GM23338 (cell line): ENCODE results near the gene DNASE1. TPM values are rescaled to one million over a fixed set of nuclear protein-coding genes. Genes with fewer than 3 reads are reported as not detected.

Experiments used
- ATAC-seq: fragments of 200-7000 bp; cut with Tn5 transposase; 3 replicates; pipeline ENCODE4 v1.9.1; 2020
- DNase-seq: peaks from one replicate; pipeline ENCODE4 v3.0.0-alpha.2; 2015; ENCODE audit warnings: low spot score
- H2AFZ ChIP-seq: fragments of 200-600 bp; sonication (generic); 2 replicates; pipeline ENCODE4 v1.8.0; 2016; ENCODE audit warnings: antibody characterized with exemption, mild to moderate bottlenecking, moderate library complexity
- H3F3A ChIP-seq: fragments of 200-600 bp; sonication (generic); replicated peaks from 2 replicates; pipeline ENCODE4 v1.8.0; 2017; ENCODE audit warnings: antibody characterized with exemption, mixed run types, low read depth
- H3K27ac ChIP-seq: fragments of 200-600 bp; sonication (generic); 2 replicates; pipeline ENCODE4 v1.6.1; 2016; ENCODE audit warnings: low read depth
- H3K27me3 ChIP-seq: fragments of 200-600 bp; sonication (generic); 2 replicates; pipeline ENCODE4 v1.8.0; 2016; ENCODE audit warnings: mild to moderate bottlenecking, mixed run types, moderate library complexity; ENCODE audit not compliant: insufficient read depth
- H3K36me3 ChIP-seq: fragments of 200-600 bp; sonication (generic); 2 replicates; pipeline ENCODE4 v1.8.0; 2016; ENCODE audit warnings: mild to moderate bottlenecking; ENCODE audit not compliant: insufficient read depth
- H3K4me1 ChIP-seq: fragments of 200-600 bp; sonication (generic); 2 replicates; pipeline ENCODE4 v1.8.0; 2016; ENCODE audit warnings: mild to moderate bottlenecking, moderate library complexity; ENCODE audit not compliant: insufficient read depth
- H3K4me2 ChIP-seq: fragments of 200-600 bp; sonication (generic); 2 replicates; pipeline ENCODE4 v1.7.1; 2017; ENCODE audit warnings: mixed run types
- H3K4me3 ChIP-seq: fragments of 200-600 bp; sonication (generic); 2 replicates; pipeline ENCODE4 v1.6.1; 2016; ENCODE audit warnings: mixed run types
- H3K79me2 ChIP-seq: fragments of 200-600 bp; sonication (generic); replicated peaks from 2 replicates; pipeline ENCODE4 v1.8.0; 2017; ENCODE audit warnings: mild to moderate bottlenecking; ENCODE audit not compliant: insufficient read depth
- H3K9me2 ChIP-seq: fragments of 200-600 bp; sonication (generic); 2 replicates; pipeline ENCODE4 v1.8.0; 2017; ENCODE audit not compliant: insufficient read depth
- H4K20me1 ChIP-seq: fragments of 200-600 bp; sonication (generic); replicated peaks from 2 replicates; pipeline ENCODE4 v1.8.0; 2017; ENCODE audit warnings: mild to moderate bottlenecking; ENCODE audit not compliant: insufficient read depth
- H3K27ac Mint-ChIP-seq: 2 replicates; pipeline ENCODE4 v1.8.0; 2020; ENCODE audit warnings: inconsistent platforms, mild to moderate bottlenecking, moderate library complexity, mixed read lengths
- H3K27me3 Mint-ChIP-seq: 3 replicates; pipeline ENCODE4 v1.8.0; 2022; ENCODE audit warnings: low read depth, mild to moderate bottlenecking, moderate library complexity, mixed read lengths, inconsistent platforms; ENCODE audit not compliant: insufficient read depth, poor library complexity
- H3K36me3 Mint-ChIP-seq: 3 replicates; pipeline ENCODE4 v1.8.0; 2021; ENCODE audit warnings: low read depth, mild to moderate bottlenecking, inconsistent platforms, moderate library complexity, mixed read lengths
- H3K4me1 Mint-ChIP-seq: 3 replicates; pipeline ENCODE4 v1.8.0; 2020; ENCODE audit warnings: mild to moderate bottlenecking, inconsistent platforms, mixed read lengths
- H3K4me3 Mint-ChIP-seq: 3 replicates; pipeline ENCODE4 v1.8.0; 2021; ENCODE audit warnings: moderate library complexity, mild to moderate bottlenecking, inconsistent platforms, mixed read lengths
- H3K9me3 Mint-ChIP-seq: 3 replicates; pipeline ENCODE4 v1.8.0; 2020; ENCODE audit warnings: moderate library complexity, mild to moderate bottlenecking, inconsistent platforms, mixed read lengths
- CTCF ChIP-seq, 2 experiments: fragments of 200-600 bp in 1 of 2; sonication (generic) in 1 of 2; conservative IDR thresholded peaks; 2 replicates each; pipeline versions ENCODE4 v1.5.1 to v1.6.1; 2016 to 2017; ENCODE audit warnings: antibody characterized with exemption in 2 of 2, low read depth in 2 of 2, mild to moderate bottlenecking in 2 of 2, moderate library complexity in 1 of 2
- EZH2phosphoT487 ChIP-seq: fragments of 200-600 bp; sonication (generic); IDR thresholded peaks from one replicate; pipeline ENCODE4 v1.8.1; 2018; ENCODE audit warnings: antibody characterized with exemption; ENCODE audit not compliant: unreplicated experiment
- NANOG ChIP-seq: IDR thresholded peaks from 2 replicates; pipeline ENCODE4 v1.6.1; 2016; ENCODE audit warnings: antibody characterized with exemption, borderline replicate concordance
- REST ChIP-seq: IDR thresholded peaks from one replicate; pipeline ENCODE4 v1.6.1; 2018; ENCODE audit warnings: antibody characterized with exemption; ENCODE audit not compliant: unreplicated experiment
- ZNF331 ChIP-seq: fragments of 250-450 bp; sonication (Bioruptor Pico); IDR thresholded peaks from 2 replicates; pipeline ENCODE4 v1.5.0; 2020; ENCODE audit warnings: low read depth, mild to moderate bottlenecking, moderate library complexity
- ZNF462 ChIP-seq: fragments of 250-450 bp; sonication (Bioruptor Pico); IDR thresholded peaks from 2 replicates; pipeline ENCODE4 v1.5.0; 2020; ENCODE audit warnings: mild to moderate bottlenecking, moderate library complexity
- polyA plus RNA-seq: library from polyadenylated mRNA; unstranded; fragments of >200 nt; fragmentation: Nextera tagmentation; extraction: Ambion mirVana; gene quantifications from 2 replicates; pipeline ENCODE4 v1.2.1, GENCODE V29; 2016
- total RNA-seq: library from RNA; depleted of rRNA; stranded (reverse); fragments of >200 nt; shearing (Covaris generic); gene quantifications from 2 replicates; pipeline ENCODE4 v1.2.3, GENCODE V29; 2014

Gene DNASE1
- total and polyA plus RNA-seq, 2 experiments from 2014 or later: 7.9 to 23.0 TPM

- H3K4me1 Mint-ChIP-seq: no peaks in the 10 kb centered on the region
- Histone ChIP-seq H3K79me2 (no peaks in the 10 kb centered on the region), H3F3A (0 out of 2 replicates have a peak, but pooled peaks cover 20% of the 10 kb centered on the region), H3K4me3 (no peak overlapping the region), H3K9me2 (no peaks in the 10 kb centered on the region), H3K4me2 (no peak overlapping the region), H3K4me1 (no peaks in the 10 kb centered on the region), H4K20me1 (no peaks in the 10 kb centered on the region; the same call in none of the 2 replicates), H2AFZ (no peak overlapping the region), H3K27me3 (no peaks in the 10 kb centered on the region), H3K27ac (no peak overlapping the region), H3K36me3 (peaks cover 24% of the 10 kb centered on the region)
- H3K27ac Mint-ChIP-seq: no peak overlapping the region
- no peak overlapping the region for H3K4me3 Mint-ChIP-seq
- DNase-seq (no peak), ATAC-seq (no peak)
- no peak for TF ChIP-seq ZNF462 (CRISPR knock-in tag)
- TF ChIP-seq ZNF331 (CRISPR knock-in tag): no peak
- no peak for TF ChIP-seq REST
- no peak for TF ChIP-seq NANOG
- no peak for TF ChIP-seq CTCF (conservative IDR thresholded peaks at IDR 0.05; ENCODE audit: low read depth in 2 of 2)
- TF ChIP-seq EZH2phosphoT487: no peak
- H3K9me3 Mint-ChIP-seq: no peaks in the 10 kb centered on the region
- peaks cover 5% of the 10 kb centered on the region for H3K27me3 Mint-ChIP-seq
- peaks cover 81% of the 10 kb centered on the region for H3K36me3 Mint-ChIP-seq
Observed at GRCh38 chr16:3664187-3664896, 9.9 kb downstream of the DNASE1 start.
